HG03558 (cell line): Measurements from ENCODE around the gene UQCR11.

Source experiments
- ATAC-seq: cut with Tn5 transposase; IDR thresholded peaks from one replicate; pipeline ENCODE4 v1.9.1; 2021; ENCODE audit warnings: moderate number of reproducible peaks; ENCODE audit not compliant: unreplicated experiment; ENCODE audit errors: extremely low read depth

Gene UQCR11

DNA sequence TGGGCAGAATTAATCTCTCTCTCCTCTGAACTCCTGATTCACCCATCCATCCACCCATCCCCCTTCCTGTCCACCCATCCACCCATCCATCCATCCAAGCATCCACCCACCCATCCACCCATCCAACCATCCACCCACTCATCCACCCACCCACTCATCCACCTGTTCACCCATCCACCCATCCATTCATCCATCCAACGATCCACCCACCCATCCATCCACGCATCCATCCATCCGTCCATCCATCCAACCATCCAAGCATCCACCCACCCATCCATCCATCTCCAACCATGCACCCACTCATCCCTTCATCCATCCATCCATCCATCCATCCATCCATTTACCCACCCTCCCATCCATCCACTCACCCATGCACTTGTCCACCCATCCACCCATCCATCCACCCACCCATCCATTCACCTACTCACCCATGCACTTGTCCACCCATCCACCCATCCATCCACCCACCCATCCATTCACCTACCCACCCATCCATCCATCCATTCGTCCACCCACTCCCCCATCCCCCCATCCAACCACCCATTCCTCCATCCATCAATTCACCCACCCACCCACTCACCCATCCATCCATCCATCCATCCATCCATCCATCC, 55.8 kb downstream of the UQCR11 start:
- no peak for ATAC-seq
